WTC11 (cell line): ENCODE results near the gene CNTN3. TPM values are rescaled to one million over a fixed set of nuclear protein-coding genes. Genes with fewer than 3 reads are reported as not detected.

ENCODE experiments used
- ATAC-seq: fragments of 200-7000 bp; cut with Tn5 transposase; 2 replicates; pipeline ENCODE4 v1.10.0; 2021; ENCODE audit warnings: mild to moderate bottlenecking, moderate library complexity
- CTCF ChIA-PET: fragments of 300-600 bp; sonication (Branson Sonifier 250); formaldehyde crosslinking; loops from one replicate; lab custom pipeline; 2021; ENCODE audit warnings: antibody characterized with exemption; lab: Charles Lee
- POLR2A ChIA-PET: fragments of 350-600 bp; sonication (Branson Sonifier 250); formaldehyde crosslinking; loops from one replicate; lab custom pipeline; 2021; ENCODE audit warnings: antibody characterized with exemption; lab: Charles Lee
- DNase-seq: peaks from one replicate; pipeline ENCODE4 v3.0.0; 2021; ENCODE audit warnings: low spot score
- H3K27ac Mint-ChIP-seq: 2 replicates; pipeline ENCODE4 v1.8.0; 2021; ENCODE audit warnings: mixed read lengths
- H3K27me3 Mint-ChIP-seq: 2 replicates; pipeline ENCODE4 v1.8.0; 2021; ENCODE audit warnings: low read depth, mild to moderate bottlenecking, moderate library complexity, mixed read lengths
- H3K36me3 Mint-ChIP-seq: 2 replicates; pipeline ENCODE4 v1.8.0; 2021; ENCODE audit warnings: mixed read lengths
- H3K4me1 Mint-ChIP-seq: 2 replicates; pipeline ENCODE4 v1.8.0; 2022; ENCODE audit warnings: mixed read lengths
- H3K4me3 Mint-ChIP-seq: 2 replicates; pipeline ENCODE4 v1.8.0; 2021; ENCODE audit warnings: mild to moderate bottlenecking, moderate library complexity, mixed read lengths
- H3K9me3 Mint-ChIP-seq: 2 replicates; pipeline ENCODE4 v1.8.0; 2021; ENCODE audit warnings: mixed read lengths
- AFF4 ChIP-seq: sonication (generic); formaldehyde crosslinking; IDR thresholded peaks from 2 replicates; pipeline ENCODE4 v1.8.1; 2023; ENCODE audit warnings: mild to moderate bottlenecking, missing genetic modification reagents, borderline replicate concordance
- ATF1 ChIP-seq: sonication (generic); formaldehyde crosslinking; IDR thresholded peaks from 2 replicates; pipeline ENCODE4 v1.8.1; 2023; ENCODE audit warnings: mild to moderate bottlenecking, moderate library complexity, missing genetic modification reagents
- CTCF ChIP-seq: fragments of 200-600 bp; IDR thresholded peaks from 2 replicates; pipeline ENCODE4 v1.8.0; 2022; ENCODE audit warnings: antibody characterized with exemption
- E2F5 ChIP-seq: sonication (generic); formaldehyde crosslinking; IDR thresholded peaks from 2 replicates; pipeline ENCODE4 v1.8.1; 2022; ENCODE audit warnings: mild to moderate bottlenecking, moderate library complexity, missing genetic modification reagents
- ELF4 ChIP-seq: sonication (generic); formaldehyde crosslinking; IDR thresholded peaks from 2 replicates; pipeline ENCODE4 v1.8.1; 2022; ENCODE audit warnings: low read depth, mild to moderate bottlenecking, moderate library complexity, missing genetic modification reagents
- EMX1 ChIP-seq: fragments of 250-450 bp; sonication (Bioruptor Pico); IDR thresholded peaks from 2 replicates; pipeline ENCODE4 v1.8.0; 2021; ENCODE audit warnings: mild to moderate bottlenecking
- ESRRA ChIP-seq: sonication (generic); formaldehyde crosslinking; IDR thresholded peaks from 2 replicates; pipeline ENCODE4 v1.8.1; 2022; ENCODE audit warnings: mild to moderate bottlenecking, missing genetic modification reagents, borderline replicate concordance
- FOXJ3 ChIP-seq: sonication (generic); formaldehyde crosslinking; IDR thresholded peaks from 2 replicates; pipeline ENCODE4 v1.9.0; 2021; ENCODE audit warnings: missing genetic modification reagents, mild to moderate bottlenecking, borderline replicate concordance
- GRHL2 ChIP-seq: fragments of 250-450 bp; sonication (Bioruptor Pico); IDR thresholded peaks from 2 replicates; pipeline ENCODE4 v1.8.0; 2022; ENCODE audit warnings: mild to moderate bottlenecking, moderate library complexity; ENCODE audit not compliant: insufficient replicate concordance, severe bottlenecking
- HMGA2 ChIP-seq: fragments of 250-450 bp; sonication (Bioruptor Pico); IDR thresholded peaks from 2 replicates; pipeline ENCODE4 v1.4.0; 2021; ENCODE audit warnings: mild to moderate bottlenecking, moderate library complexity
- JAZF1 ChIP-seq: fragments of 250-450 bp; sonication (Bioruptor Pico); IDR thresholded peaks from 2 replicates; pipeline ENCODE4 v1.9.0; 2021; ENCODE audit warnings: moderate library complexity, mild to moderate bottlenecking, inconsistent platforms
- MXD4 ChIP-seq: fragments of 250-450 bp; sonication (Bioruptor Pico); IDR thresholded peaks from 2 replicates; pipeline ENCODE4 v1.8.0; 2021; ENCODE audit warnings: mild to moderate bottlenecking, moderate library complexity, borderline replicate concordance
- NFATC4 ChIP-seq: fragments of 250-450 bp; sonication (Bioruptor Pico); IDR thresholded peaks from 2 replicates; pipeline ENCODE4 v1.9.0; 2021; ENCODE audit warnings: mild to moderate bottlenecking
- NFE2L1 ChIP-seq: sonication (generic); formaldehyde crosslinking; IDR thresholded peaks from 2 replicates; pipeline ENCODE4 v1.8.1; 2023; ENCODE audit warnings: missing genetic modification reagents
- NR2C2 ChIP-seq: sonication (generic); formaldehyde crosslinking; IDR thresholded peaks from 2 replicates; pipeline ENCODE4 v1.8.0; 2022; ENCODE audit warnings: mild to moderate bottlenecking, missing genetic modification reagents
- NR3C1 ChIP-seq: sonication (generic); formaldehyde crosslinking; conservative IDR thresholded peaks from 2 replicates; pipeline ENCODE4 v1.8.1; 2023; ENCODE audit warnings: low read depth, mild to moderate bottlenecking, missing genetic modification reagents
- ZBTB43 ChIP-seq: sonication (generic); formaldehyde crosslinking; IDR thresholded peaks from 2 replicates; pipeline ENCODE4 v1.8.1; 2023; ENCODE audit warnings: mild to moderate bottlenecking, missing genetic modification reagents
- ZNF671 ChIP-seq: fragments of 250-450 bp; sonication (Bioruptor Pico); IDR thresholded peaks from 2 replicates; pipeline ENCODE4 v1.8.0; 2021; ENCODE audit warnings: mild to moderate bottlenecking
- total RNA-seq: library from RNA; stranded (reverse); gene quantifications from 3 replicates; pipeline ENCODE4 v1.2.3, GENCODE V29; 2021
- TF ChIP-seq, protein P1 (sequence below): sonication (generic); formaldehyde crosslinking; IDR thresholded peaks from 2 replicates; pipeline ENCODE4 v1.8.0; 2023; ENCODE audit warnings: mild to moderate bottlenecking, missing genetic modification reagents
- TF ChIP-seq, protein P2 (sequence below): sonication (generic); formaldehyde crosslinking; IDR thresholded peaks from 2 replicates; pipeline ENCODE4 v1.8.1; 2023; ENCODE audit warnings: mild to moderate bottlenecking, missing genetic modification reagents, moderate library complexity
- TF ChIP-seq, protein P3 (sequence below): sonication (generic); formaldehyde crosslinking; conservative IDR thresholded peaks from 2 replicates; pipeline ENCODE4 v1.8.1; 2023; ENCODE audit warnings: mild to moderate bottlenecking, low read depth, missing genetic modification reagents, moderate library complexity
- TF ChIP-seq, protein P4 (sequence below): sonication (generic); formaldehyde crosslinking; conservative IDR thresholded peaks from 2 replicates; pipeline ENCODE4 v1.8.1; 2022; ENCODE audit warnings: mild to moderate bottlenecking, missing genetic modification reagents

Gene CNTN3
- total RNA-seq, 1 experiment from 2014 or later = 0.17 TPM

- no peak overlapping the region for H3K27ac Mint-ChIP-seq
- H3K27me3 Mint-ChIP-seq = no peaks in the 10 kb centered on the region; the same call in 1 of the 2 replicates
- ChIA-PET CTCF (no interaction called here), POLR2A (no interaction called here)
- H3K4me1 Mint-ChIP-seq = peaks cover 2% of the 10 kb centered on the region; the same call in 1 of the 2 replicates
- ATAC-seq (no peak), DNase-seq (no peak)
- H3K4me3 Mint-ChIP-seq = no peak overlapping the region
- H3K36me3 Mint-ChIP-seq = peaks cover 19% of the 10 kb centered on the region
- peaks cover 24% of the 10 kb centered on the region for H3K9me3 Mint-ChIP-seq
- TF ChIP-seq EMX1 (CRISPR knock-in tag) (no peak), ELF4 (CRISPR knock-in tag) (no peak), HMGA2 (no peak), ZBTB43 (CRISPR knock-in tag) (no peak), ESRRA (CRISPR knock-in tag) (no peak), NR3C1 (CRISPR knock-in tag) (no peak), E2F5 (CRISPR knock-in tag) (no peak)
- TF ChIP-seq, protein P1, sequence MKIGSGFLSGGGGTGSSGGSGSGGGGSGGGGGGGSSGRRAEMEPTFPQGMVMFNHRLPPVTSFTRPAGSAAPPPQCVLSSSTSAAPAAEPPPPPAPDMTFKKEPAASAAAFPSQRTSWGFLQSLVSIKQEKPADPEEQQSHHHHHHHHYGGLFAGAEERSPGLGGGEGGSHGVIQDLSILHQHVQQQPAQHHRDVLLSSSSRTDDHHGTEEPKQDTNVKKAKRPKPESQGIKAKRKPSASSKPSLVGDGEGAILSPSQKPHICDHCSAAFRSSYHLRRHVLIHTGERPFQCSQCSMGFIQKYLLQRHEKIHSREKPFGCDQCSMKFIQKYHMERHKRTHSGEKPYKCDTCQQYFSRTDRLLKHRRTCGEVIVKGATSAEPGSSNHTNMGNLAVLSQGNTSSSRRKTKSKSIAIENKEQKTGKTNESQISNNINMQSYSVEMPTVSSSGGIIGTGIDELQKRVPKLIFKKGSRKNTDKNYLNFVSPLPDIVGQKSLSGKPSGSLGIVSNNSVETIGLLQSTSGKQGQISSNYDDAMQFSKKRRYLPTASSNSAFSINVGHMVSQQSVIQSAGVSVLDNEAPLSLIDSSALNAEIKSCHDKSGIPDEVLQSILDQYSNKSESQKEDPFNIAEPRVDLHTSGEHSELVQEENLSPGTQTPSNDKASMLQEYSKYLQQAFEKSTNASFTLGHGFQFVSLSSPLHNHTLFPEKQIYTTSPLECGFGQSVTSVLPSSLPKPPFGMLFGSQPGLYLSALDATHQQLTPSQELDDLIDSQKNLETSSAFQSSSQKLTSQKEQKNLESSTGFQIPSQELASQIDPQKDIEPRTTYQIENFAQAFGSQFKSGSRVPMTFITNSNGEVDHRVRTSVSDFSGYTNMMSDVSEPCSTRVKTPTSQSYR (CRISPR knock-in tag) = no peak
- TF ChIP-seq, protein P2, sequence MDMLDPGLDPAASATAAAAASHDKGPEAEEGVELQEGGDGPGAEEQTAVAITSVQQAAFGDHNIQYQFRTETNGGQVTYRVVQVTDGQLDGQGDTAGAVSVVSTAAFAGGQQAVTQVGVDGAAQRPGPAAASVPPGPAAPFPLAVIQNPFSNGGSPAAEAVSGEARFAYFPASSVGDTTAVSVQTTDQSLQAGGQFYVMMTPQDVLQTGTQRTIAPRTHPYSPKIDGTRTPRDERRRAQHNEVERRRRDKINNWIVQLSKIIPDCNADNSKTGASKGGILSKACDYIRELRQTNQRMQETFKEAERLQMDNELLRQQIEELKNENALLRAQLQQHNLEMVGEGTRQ (CRISPR knock-in tag) = no peak
- TF ChIP-seq, protein P3, sequence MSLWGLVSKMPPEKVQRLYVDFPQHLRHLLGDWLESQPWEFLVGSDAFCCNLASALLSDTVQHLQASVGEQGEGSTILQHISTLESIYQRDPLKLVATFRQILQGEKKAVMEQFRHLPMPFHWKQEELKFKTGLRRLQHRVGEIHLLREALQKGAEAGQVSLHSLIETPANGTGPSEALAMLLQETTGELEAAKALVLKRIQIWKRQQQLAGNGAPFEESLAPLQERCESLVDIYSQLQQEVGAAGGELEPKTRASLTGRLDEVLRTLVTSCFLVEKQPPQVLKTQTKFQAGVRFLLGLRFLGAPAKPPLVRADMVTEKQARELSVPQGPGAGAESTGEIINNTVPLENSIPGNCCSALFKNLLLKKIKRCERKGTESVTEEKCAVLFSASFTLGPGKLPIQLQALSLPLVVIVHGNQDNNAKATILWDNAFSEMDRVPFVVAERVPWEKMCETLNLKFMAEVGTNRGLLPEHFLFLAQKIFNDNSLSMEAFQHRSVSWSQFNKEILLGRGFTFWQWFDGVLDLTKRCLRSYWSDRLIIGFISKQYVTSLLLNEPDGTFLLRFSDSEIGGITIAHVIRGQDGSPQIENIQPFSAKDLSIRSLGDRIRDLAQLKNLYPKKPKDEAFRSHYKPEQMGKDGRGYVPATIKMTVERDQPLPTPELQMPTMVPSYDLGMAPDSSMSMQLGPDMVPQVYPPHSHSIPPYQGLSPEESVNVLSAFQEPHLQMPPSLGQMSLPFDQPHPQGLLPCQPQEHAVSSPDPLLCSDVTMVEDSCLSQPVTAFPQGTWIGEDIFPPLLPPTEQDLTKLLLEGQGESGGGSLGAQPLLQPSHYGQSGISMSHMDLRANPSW (CRISPR knock-in tag) = no peak
- TF ChIP-seq, protein P4, sequence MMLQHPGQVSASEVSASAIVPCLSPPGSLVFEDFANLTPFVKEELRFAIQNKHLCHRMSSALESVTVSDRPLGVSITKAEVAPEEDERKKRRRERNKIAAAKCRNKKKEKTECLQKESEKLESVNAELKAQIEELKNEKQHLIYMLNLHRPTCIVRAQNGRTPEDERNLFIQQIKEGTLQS = no peak
These were observed 48.7 kb upstream of the CNTN3 start for GRCh38 chr3:74663178-74663577.

- Mint-ChIP-seq H3K27me3 (no peaks in the 10 kb centered on the region), H3K4me3 (no peak overlapping the region), H3K36me3 (peaks cover 5% of the 10 kb centered on the region; the same call in 1 of the 2 replicates), H3K27ac (no peak overlapping the region), H3K9me3 (peaks cover 11% of the 10 kb centered on the region), H3K4me1 (peaks cover 2% of the 10 kb centered on the region; the same call in 1 of the 2 replicates)
- POLR2A ChIA-PET = no interaction called here
- CTCF ChIA-PET = no interaction called here
- DNase-seq (no peak), ATAC-seq (no peak)
- TF ChIP-seq CTCF (no peak), NR2C2 (CRISPR knock-in tag) (no peak), GRHL2 (CRISPR knock-in tag) (no peak), ZNF671 (no peak), NFE2L1 (CRISPR knock-in tag) (no peak), NFATC4 (no peak), ATF1 (no peak), MXD4 (CRISPR knock-in tag) (no peak), JAZF1 (CRISPR knock-in tag) (no peak), FOXJ3 (CRISPR knock-in tag) (no peak), AFF4 (CRISPR knock-in tag) (no peak)
These were observed 47.2 kb upstream of the CNTN3 start for GRCh38 chr3:74661672-74662071.
